AG04449 (cell line): ENCODE measurements around the gene MARK1.

Experiments
- CTCF ChIA-PET: fragments of 350-600 bp; formaldehyde crosslinking; extraction: SDS; loops from one replicate; lab custom pipeline; 2021; ENCODE audit warnings: antibody characterized with exemption; lab: Yijun Ruan, JAX
- POLR2A ChIA-PET: fragments of 400-600, 350-600 bp; formaldehyde crosslinking; extraction: SDS; loops from one replicate; lab custom pipeline; 2020; ENCODE audit warnings: antibody characterized with exemption, inconsistent platforms; lab: Yijun Ruan, JAX
- DNase-seq: peaks from one replicate; pipeline ENCODE4 v3.0.0-alpha.2; 2010; ENCODE audit warnings: low read depth, low spot score
- H3K4me3 ChIP-seq: 2 replicates; pipeline ENCODE4 v1.5.1; 2011; ENCODE audit warnings: low read depth, mild to moderate bottlenecking, control low read depth, low read length
- CTCF ChIP-seq: IDR thresholded peaks from one replicate; pipeline ENCODE4 v1.5.1; 2011; ENCODE audit warnings: mild to moderate bottlenecking, moderate library complexity, low read length, control low read depth, inconsistent platforms; ENCODE audit not compliant: insufficient read depth; ENCODE audit errors: missing control alignments

MARK1 gene

GRCh38 chr1:220701974-220702373 is 174.0 kb downstream of the MARK1 start:
- H3K4me3 ChIP-seq = no peak overlapping the region
- DNase-seq = no peak
- POLR2A ChIA-PET = no interaction called here
- CTCF ChIA-PET = interaction anchor here (1.5 to 1.6 kb wide), 2 partner anchors 9 to 31 kb away, joined by 4 to 5 read pairs; no protein-coding TSS in a partner anchor
- TF ChIP-seq CTCF = no peak

- ChIA-PET POLR2A (no interaction called here), CTCF (interaction anchor here (0.6 to 1.6 kb wide), 5 partner anchors 10 to 71 kb away, joined by 3 to 5 read pairs (median 3); no protein-coding TSS in a partner anchor)
- TF ChIP-seq CTCF = no peak
- H3K4me3 ChIP-seq = no peak overlapping the region
- DNase-seq = no peak
Measured at GRCh38 chr1:220702733-220703270, 174.9 kb downstream of the MARK1 start.

GRCh38 chr1:220703305-220703704 is 175.4 kb downstream of the MARK1 start:
- DNase-seq = no peak
- ChIA-PET CTCF (interaction anchor here (0.9 to 1.5 kb wide), 3 partner anchors 30 to 73 kb away, joined by 3 read pairs; no protein-coding TSS in a partner anchor), POLR2A (no interaction called here)
- TF ChIP-seq CTCF = no peak
- no peak overlapping the region for H3K4me3 ChIP-seq

- no peak for TF ChIP-seq CTCF
- H3K4me3 ChIP-seq = no peak overlapping the region
- CTCF ChIA-PET = no interaction called here
- POLR2A ChIA-PET = no interaction called here
- DNase-seq = no peak
Measured at GRCh38 chr1:220705782-220706181, 177.8 kb downstream of the MARK1 start.

GRCh38 chr1:220706480-220706879 is 178.5 kb downstream of the MARK1 start:
- ChIA-PET CTCF (no interaction called here), POLR2A (interaction anchor here (0.7 kb wide), 1 partner anchor 10 kb away, joined by 3 read pairs; no protein-coding TSS in a partner anchor)
- no peak for DNase-seq
- no peak overlapping the region for H3K4me3 ChIP-seq
- TF ChIP-seq CTCF = no peak

- H3K4me3 ChIP-seq = no peak overlapping the region
- DNase-seq = no peak
- TF ChIP-seq CTCF = no peak
- CTCF ChIA-PET = no interaction called here
- POLR2A ChIA-PET = no interaction called here
Measured at GRCh38 chr1:220707160-220707559, 179.2 kb downstream of the MARK1 start.
